GM23338 (cell line): ENCODE results near the gene KCTD17. TPM values are rescaled to one million over a fixed set of nuclear protein-coding genes. Genes with fewer than 3 reads are reported as not detected.

Experiments
- ATAC-seq: fragments of 200-7000 bp; cut with Tn5 transposase; 3 replicates; pipeline ENCODE4 v1.9.1; 2020
- DNase-seq: peaks from one replicate; pipeline ENCODE4 v3.0.0-alpha.2; 2015; ENCODE audit warnings: low spot score
- H2AFZ ChIP-seq: fragments of 200-600 bp; sonication (generic); 2 replicates; pipeline ENCODE4 v1.8.0; 2016; ENCODE audit warnings: antibody characterized with exemption, mild to moderate bottlenecking, moderate library complexity
- H3F3A ChIP-seq: fragments of 200-600 bp; sonication (generic); replicated peaks from 2 replicates; pipeline ENCODE4 v1.8.0; 2017; ENCODE audit warnings: antibody characterized with exemption, mixed run types, low read depth
- H3K27ac ChIP-seq: fragments of 200-600 bp; sonication (generic); 2 replicates; pipeline ENCODE4 v1.6.1; 2016; ENCODE audit warnings: low read depth
- H3K27me3 ChIP-seq: fragments of 200-600 bp; sonication (generic); 2 replicates; pipeline ENCODE4 v1.8.0; 2016; ENCODE audit warnings: mild to moderate bottlenecking, mixed run types, moderate library complexity; ENCODE audit not compliant: insufficient read depth
- H3K36me3 ChIP-seq: fragments of 200-600 bp; sonication (generic); 2 replicates; pipeline ENCODE4 v1.8.0; 2016; ENCODE audit warnings: mild to moderate bottlenecking; ENCODE audit not compliant: insufficient read depth
- H3K4me1 ChIP-seq: fragments of 200-600 bp; sonication (generic); 2 replicates; pipeline ENCODE4 v1.8.0; 2016; ENCODE audit warnings: mild to moderate bottlenecking, moderate library complexity; ENCODE audit not compliant: insufficient read depth
- H3K4me2 ChIP-seq: fragments of 200-600 bp; sonication (generic); 2 replicates; pipeline ENCODE4 v1.7.1; 2017; ENCODE audit warnings: mixed run types
- H3K4me3 ChIP-seq: fragments of 200-600 bp; sonication (generic); 2 replicates; pipeline ENCODE4 v1.6.1; 2016; ENCODE audit warnings: mixed run types
- H3K79me2 ChIP-seq: fragments of 200-600 bp; sonication (generic); replicated peaks from 2 replicates; pipeline ENCODE4 v1.8.0; 2017; ENCODE audit warnings: mild to moderate bottlenecking; ENCODE audit not compliant: insufficient read depth
- H3K9me2 ChIP-seq: fragments of 200-600 bp; sonication (generic); 2 replicates; pipeline ENCODE4 v1.8.0; 2017; ENCODE audit not compliant: insufficient read depth
- H4K20me1 ChIP-seq: fragments of 200-600 bp; sonication (generic); replicated peaks from 2 replicates; pipeline ENCODE4 v1.8.0; 2017; ENCODE audit warnings: mild to moderate bottlenecking; ENCODE audit not compliant: insufficient read depth
- H3K27ac Mint-ChIP-seq: 2 replicates; pipeline ENCODE4 v1.8.0; 2020; ENCODE audit warnings: inconsistent platforms, mild to moderate bottlenecking, moderate library complexity, mixed read lengths
- H3K27me3 Mint-ChIP-seq: 3 replicates; pipeline ENCODE4 v1.8.0; 2022; ENCODE audit warnings: low read depth, mild to moderate bottlenecking, moderate library complexity, mixed read lengths, inconsistent platforms; ENCODE audit not compliant: insufficient read depth, poor library complexity
- H3K36me3 Mint-ChIP-seq: 3 replicates; pipeline ENCODE4 v1.8.0; 2021; ENCODE audit warnings: low read depth, mild to moderate bottlenecking, inconsistent platforms, moderate library complexity, mixed read lengths
- H3K4me1 Mint-ChIP-seq: 3 replicates; pipeline ENCODE4 v1.8.0; 2020; ENCODE audit warnings: mild to moderate bottlenecking, inconsistent platforms, mixed read lengths
- H3K4me3 Mint-ChIP-seq: 3 replicates; pipeline ENCODE4 v1.8.0; 2021; ENCODE audit warnings: moderate library complexity, mild to moderate bottlenecking, inconsistent platforms, mixed read lengths
- H3K9me3 Mint-ChIP-seq: 3 replicates; pipeline ENCODE4 v1.8.0; 2020; ENCODE audit warnings: moderate library complexity, mild to moderate bottlenecking, inconsistent platforms, mixed read lengths
- CREB1 ChIP-seq: fragments of 250-450 bp; sonication (Bioruptor Pico); IDR thresholded peaks from 2 replicates; pipeline ENCODE4 v1.5.0; 2020; ENCODE audit warnings: low read depth, mild to moderate bottlenecking, moderate library complexity
- EZH2phosphoT487 ChIP-seq: fragments of 200-600 bp; sonication (generic); IDR thresholded peaks from one replicate; pipeline ENCODE4 v1.8.1; 2018; ENCODE audit warnings: antibody characterized with exemption; ENCODE audit not compliant: unreplicated experiment
- STAT1 ChIP-seq: IDR thresholded peaks from one replicate; pipeline ENCODE4 v1.6.1; 2016; ENCODE audit warnings: antibody characterized with exemption; ENCODE audit not compliant: unreplicated experiment
- polyA plus RNA-seq: library from polyadenylated mRNA; unstranded; fragments of >200 nt; fragmentation: Nextera tagmentation; extraction: Ambion mirVana; gene quantifications from 2 replicates; pipeline ENCODE4 v1.2.1, GENCODE V29; 2016
- total RNA-seq: library from RNA; depleted of rRNA; stranded (reverse); fragments of >200 nt; shearing (Covaris generic); gene quantifications from 2 replicates; pipeline ENCODE4 v1.2.3, GENCODE V29; 2014
- TF ChIP-seq, protein P1 (sequence below): IDR thresholded peaks from one replicate; pipeline ENCODE4 v1.6.1; 2018; ENCODE audit warnings: antibody characterized with exemption; ENCODE audit not compliant: unreplicated experiment
- TF ChIP-seq, protein P2 (sequence below), 2 experiments: fragments of 200-600 bp in 1 of 2; sonication (generic) in 1 of 2; conservative IDR thresholded peaks; 2 replicates each; pipeline versions ENCODE4 v1.5.1 to v1.6.1; 2016 to 2017; ENCODE audit warnings: antibody characterized with exemption in 2 of 2, low read depth in 2 of 2, mild to moderate bottlenecking in 2 of 2, moderate library complexity in 1 of 2
- TF ChIP-seq, protein P3 (sequence below): fragments of 250-450 bp; sonication (Bioruptor Pico); IDR thresholded peaks from 2 replicates; pipeline ENCODE4 v1.5.0; 2020; ENCODE audit warnings: mild to moderate bottlenecking, moderate library complexity

KCTD17 gene
- total and polyA plus RNA-seq, 2 experiments from 2014 or later = 25.1 to 35.0 TPM

DNA sequence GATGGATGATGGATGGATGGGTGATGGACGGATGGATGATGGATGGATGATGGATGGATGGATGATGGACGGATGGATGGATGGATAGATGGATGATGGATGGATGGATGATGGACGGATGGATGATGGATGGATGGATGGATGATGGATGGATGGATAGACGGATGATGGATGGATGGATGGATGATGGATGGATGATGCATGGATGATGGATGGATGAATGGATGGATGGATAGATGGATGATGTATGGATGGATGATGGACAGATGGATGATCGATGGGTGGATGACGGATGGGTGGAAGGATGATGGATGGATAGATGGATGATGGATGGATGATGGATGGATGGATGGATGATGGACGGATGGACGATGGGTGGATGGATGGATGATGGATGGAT lies 21.1 kb downstream of the KCTD17 start:
- Histone ChIP-seq H3K4me2 (no peak overlapping the region), H3K9me2 (0 out of 2 replicates have a peak, but pooled peaks cover 8% of the 10 kb centered on the region), H2AFZ (no peak overlapping the region), H3K79me2 (no peaks in the 10 kb centered on the region), H3K27me3 (peaks cover 69% of the 10 kb centered on the region), H3K4me3 (no peak overlapping the region), H3K4me1 (peaks cover 5% of the 10 kb centered on the region; the same call in 1 of the 2 replicates), H3K27ac (no peak overlapping the region), H3F3A (no peaks in the 10 kb centered on the region), H3K36me3 (no peaks in the 10 kb centered on the region), H4K20me1 (no peaks in the 10 kb centered on the region)
- H3K9me3 Mint-ChIP-seq = no peaks in the 10 kb centered on the region; the same call in 2 of the 3 replicates
- no peak for ATAC-seq
- H3K27me3 Mint-ChIP-seq = peaks cover 41% of the 10 kb centered on the region
- H3K4me3 Mint-ChIP-seq = no peak overlapping the region
- TF ChIP-seq CREB1 (CRISPR knock-in tag) (no peak), EZH2phosphoT487 (no peak), STAT1 (no peak)
- TF ChIP-seq, protein P1, sequence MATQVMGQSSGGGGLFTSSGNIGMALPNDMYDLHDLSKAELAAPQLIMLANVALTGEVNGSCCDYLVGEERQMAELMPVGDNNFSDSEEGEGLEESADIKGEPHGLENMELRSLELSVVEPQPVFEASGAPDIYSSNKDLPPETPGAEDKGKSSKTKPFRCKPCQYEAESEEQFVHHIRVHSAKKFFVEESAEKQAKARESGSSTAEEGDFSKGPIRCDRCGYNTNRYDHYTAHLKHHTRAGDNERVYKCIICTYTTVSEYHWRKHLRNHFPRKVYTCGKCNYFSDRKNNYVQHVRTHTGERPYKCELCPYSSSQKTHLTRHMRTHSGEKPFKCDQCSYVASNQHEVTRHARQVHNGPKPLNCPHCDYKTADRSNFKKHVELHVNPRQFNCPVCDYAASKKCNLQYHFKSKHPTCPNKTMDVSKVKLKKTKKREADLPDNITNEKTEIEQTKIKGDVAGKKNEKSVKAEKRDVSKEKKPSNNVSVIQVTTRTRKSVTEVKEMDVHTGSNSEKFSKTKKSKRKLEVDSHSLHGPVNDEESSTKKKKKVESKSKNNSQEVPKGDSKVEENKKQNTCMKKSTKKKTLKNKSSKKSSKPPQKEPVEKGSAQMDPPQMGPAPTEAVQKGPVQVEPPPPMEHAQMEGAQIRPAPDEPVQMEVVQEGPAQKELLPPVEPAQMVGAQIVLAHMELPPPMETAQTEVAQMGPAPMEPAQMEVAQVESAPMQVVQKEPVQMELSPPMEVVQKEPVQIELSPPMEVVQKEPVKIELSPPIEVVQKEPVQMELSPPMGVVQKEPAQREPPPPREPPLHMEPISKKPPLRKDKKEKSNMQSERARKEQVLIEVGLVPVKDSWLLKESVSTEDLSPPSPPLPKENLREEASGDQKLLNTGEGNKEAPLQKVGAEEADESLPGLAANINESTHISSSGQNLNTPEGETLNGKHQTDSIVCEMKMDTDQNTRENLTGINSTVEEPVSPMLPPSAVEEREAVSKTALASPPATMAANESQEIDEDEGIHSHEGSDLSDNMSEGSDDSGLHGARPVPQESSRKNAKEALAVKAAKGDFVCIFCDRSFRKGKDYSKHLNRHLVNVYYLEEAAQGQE = no peak
- TF ChIP-seq, protein P2, sequence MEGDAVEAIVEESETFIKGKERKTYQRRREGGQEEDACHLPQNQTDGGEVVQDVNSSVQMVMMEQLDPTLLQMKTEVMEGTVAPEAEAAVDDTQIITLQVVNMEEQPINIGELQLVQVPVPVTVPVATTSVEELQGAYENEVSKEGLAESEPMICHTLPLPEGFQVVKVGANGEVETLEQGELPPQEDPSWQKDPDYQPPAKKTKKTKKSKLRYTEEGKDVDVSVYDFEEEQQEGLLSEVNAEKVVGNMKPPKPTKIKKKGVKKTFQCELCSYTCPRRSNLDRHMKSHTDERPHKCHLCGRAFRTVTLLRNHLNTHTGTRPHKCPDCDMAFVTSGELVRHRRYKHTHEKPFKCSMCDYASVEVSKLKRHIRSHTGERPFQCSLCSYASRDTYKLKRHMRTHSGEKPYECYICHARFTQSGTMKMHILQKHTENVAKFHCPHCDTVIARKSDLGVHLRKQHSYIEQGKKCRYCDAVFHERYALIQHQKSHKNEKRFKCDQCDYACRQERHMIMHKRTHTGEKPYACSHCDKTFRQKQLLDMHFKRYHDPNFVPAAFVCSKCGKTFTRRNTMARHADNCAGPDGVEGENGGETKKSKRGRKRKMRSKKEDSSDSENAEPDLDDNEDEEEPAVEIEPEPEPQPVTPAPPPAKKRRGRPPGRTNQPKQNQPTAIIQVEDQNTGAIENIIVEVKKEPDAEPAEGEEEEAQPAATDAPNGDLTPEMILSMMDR (conservative IDR thresholded peaks at IDR 0.05; ENCODE audit: low read depth in 2 of 2) = no peak
- TF ChIP-seq, protein P3, sequence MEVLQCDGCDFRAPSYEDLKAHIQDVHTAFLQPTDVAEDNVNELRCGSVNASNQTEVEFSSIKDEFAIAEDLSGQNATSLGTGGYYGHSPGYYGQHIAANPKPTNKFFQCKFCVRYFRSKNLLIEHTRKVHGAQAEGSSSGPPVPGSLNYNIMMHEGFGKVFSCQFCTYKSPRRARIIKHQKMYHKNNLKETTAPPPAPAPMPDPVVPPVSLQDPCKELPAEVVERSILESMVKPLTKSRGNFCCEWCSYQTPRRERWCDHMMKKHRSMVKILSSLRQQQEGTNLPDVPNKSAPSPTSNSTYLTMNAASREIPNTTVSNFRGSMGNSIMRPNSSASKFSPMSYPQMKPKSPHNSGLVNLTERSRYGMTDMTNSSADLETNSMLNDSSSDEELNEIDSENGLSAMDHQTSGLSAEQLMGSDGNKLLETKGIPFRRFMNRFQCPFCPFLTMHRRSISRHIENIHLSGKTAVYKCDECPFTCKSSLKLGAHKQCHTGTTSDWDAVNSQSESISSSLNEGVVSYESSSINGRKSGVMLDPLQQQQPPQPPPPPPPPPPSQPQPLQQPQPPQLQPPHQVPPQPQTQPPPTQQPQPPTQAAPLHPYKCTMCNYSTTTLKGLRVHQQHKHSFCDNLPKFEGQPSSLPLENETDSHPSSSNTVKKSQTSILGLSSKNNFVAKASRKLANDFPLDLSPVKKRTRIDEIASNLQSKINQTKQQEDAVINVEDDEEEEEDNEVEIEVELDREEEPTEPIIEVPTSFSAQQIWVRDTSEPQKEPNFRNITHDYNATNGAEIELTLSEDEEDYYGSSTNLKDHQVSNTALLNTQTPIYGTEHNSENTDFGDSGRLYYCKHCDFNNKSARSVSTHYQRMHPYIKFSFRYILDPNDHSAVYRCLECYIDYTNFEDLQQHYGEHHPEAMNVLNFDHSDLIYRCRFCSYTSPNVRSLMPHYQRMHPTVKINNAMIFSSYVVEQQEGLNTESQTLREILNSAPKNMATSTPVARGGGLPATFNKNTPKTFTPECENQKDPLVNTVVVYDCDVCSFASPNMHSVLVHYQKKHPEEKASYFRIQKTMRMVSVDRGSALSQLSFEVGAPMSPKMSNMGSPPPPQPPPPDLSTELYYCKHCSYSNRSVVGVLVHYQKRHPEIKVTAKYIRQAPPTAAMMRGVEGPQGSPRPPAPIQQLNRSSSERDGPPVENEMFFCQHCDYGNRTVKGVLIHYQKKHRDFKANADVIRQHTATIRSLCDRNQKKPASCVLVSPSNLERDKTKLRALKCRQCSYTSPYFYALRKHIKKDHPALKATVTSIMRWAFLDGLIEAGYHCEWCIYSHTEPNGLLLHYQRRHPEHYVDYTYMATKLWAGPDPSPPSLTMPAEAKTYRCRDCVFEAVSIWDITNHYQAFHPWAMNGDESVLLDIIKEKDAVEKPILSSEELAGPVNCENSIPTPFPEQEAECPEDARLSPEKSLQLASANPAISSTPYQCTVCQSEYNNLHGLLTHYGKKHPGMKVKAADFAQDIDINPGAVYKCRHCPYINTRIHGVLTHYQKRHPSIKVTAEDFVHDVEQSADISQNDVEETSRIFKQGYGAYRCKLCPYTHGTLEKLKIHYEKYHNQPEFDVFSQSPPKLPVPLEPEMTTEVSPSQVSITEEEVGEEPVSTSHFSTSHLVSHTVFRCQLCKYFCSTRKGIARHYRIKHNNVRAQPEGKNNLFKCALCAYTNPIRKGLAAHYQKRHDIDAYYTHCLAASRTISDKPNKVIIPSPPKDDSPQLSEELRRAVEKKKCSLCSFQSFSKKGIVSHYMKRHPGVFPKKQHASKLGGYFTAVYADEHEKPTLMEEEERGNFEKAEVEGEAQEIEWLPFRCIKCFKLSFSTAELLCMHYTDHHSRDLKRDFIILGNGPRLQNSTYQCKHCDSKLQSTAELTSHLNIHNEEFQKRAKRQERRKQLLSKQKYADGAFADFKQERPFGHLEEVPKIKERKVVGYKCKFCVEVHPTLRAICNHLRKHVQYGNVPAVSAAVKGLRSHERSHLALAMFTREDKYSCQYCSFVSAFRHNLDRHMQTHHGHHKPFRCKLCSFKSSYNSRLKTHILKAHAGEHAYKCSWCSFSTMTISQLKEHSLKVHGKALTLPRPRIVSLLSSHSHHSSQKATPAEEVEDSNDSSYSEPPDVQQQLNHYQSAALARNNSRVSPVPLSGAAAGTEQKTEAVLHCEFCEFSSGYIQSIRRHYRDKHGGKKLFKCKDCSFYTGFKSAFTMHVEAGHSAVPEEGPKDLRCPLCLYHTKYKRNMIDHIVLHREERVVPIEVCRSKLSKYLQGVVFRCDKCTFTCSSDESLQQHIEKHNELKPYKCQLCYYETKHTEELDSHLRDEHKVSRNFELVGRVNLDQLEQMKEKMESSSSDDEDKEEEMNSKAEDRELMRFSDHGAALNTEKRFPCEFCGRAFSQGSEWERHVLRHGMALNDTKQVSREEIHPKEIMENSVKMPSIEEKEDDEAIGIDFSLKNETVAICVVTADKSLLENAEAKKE (CRISPR knock-in tag) = no peak
- H3K27ac Mint-ChIP-seq = no peak overlapping the region
- no peak for DNase-seq
- H3K4me1 Mint-ChIP-seq = peaks cover 6% of the 10 kb centered on the region; the same call in 2 of the 3 replicates
- H3K36me3 Mint-ChIP-seq = no peaks in the 10 kb centered on the region
